Measurements from ENCODE around the gene EFHC1.
"Not testable (repeated sequence)": the region's sequence is repeated elsewhere in the genome, so short reads cannot be mapped to it uniquely, and the experiment has no call there.

The EFHC1 gene

GRCh38 chr6:52415917-52416628 is 4.1 kb upstream of the EFHC1 start:
- Mint-ChIP-seq H3K9me3 (no peaks in the 10 kb centered on the region), H3K27ac (no peak overlapping the region), H3K36me3 (no peaks in the 10 kb centered on the region), H3K4me3 (no peak overlapping the region), H3K4me1 (no peaks in the 10 kb centered on the region)
- ATAC-seq, result no peak
- no peak for DNase-seq (ENCODE audit: low spot score in 2 of 2)

DNA sequence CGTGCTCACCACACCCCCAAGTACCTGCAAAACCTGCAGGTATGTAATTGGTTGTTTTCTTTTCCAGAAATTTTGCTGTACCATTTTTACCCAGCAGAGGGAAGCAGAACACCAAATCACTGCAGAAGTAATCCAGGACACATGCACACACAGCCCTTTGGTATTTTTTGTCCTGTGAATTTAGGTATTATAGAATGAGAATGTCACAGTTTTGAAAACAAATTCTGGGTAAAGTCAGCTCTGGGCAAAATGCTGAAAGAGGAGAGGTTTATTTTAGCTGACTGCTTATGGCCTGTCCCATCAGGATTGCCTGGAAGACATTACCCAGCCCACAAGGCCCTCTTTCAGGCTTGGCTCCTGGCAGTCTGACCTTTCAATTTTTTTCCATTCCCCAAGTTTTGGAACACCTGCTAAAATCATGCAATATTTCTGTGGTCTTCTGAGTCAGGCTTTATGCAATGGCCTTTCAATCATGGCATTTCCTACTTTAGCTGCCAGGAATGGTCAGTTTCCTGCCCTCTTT is 3.5 kb upstream of the EFHC1 start:
- Mint-ChIP-seq H3K4me3 (no peak overlapping the region), H3K36me3 (no peaks in the 10 kb centered on the region), H3K4me1 (no peaks in the 10 kb centered on the region), H3K27ac (no peak overlapping the region), H3K9me3 (no peaks in the 10 kb centered on the region)
- DNase-seq (ENCODE audit: low spot score in 2 of 2), result peak; percentile 22 to 63
- no peak for ATAC-seq

DNA sequence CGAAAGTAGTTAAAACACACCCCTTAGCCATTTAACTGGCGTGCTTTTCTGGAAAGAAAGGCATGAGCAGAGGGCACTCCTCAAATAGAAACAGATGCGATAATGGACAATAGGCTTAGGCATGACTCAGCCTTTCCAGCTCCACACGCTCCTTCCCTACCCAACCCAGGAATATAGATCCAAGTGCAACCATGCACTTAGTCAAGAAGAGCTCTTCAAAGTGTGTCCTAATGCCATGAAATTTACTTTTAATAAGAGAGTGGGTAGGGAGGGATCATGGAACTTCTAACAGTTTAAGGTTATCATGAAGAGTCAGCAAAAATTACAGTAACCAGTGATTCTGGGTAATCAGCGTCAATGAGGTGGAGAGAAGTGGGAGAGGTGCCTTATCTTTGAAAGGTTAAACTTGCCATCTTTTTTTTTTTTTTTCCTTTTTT is 2.4 kb upstream of the EFHC1 start:
- H3K4me3 Mint-ChIP-seq, result no peak overlapping the region
- H3K9me3 Mint-ChIP-seq, result no peaks in the 10 kb centered on the region
- H3K36me3 Mint-ChIP-seq, result no peaks in the 10 kb centered on the region
- no peak for ATAC-seq
- no peak for DNase-seq (ENCODE audit: low spot score in 2 of 2)
- no peaks in the 10 kb centered on the region for H3K4me1 Mint-ChIP-seq
- H3K27ac Mint-ChIP-seq, result no peak overlapping the region

- Mint-ChIP-seq H3K36me3 (no peaks in the 10 kb centered on the region), H3K27ac (no peak overlapping the region), H3K4me1 (no peaks in the 10 kb centered on the region), H3K9me3 (no peaks in the 10 kb centered on the region), H3K4me3 (no peak overlapping the region)
- DNase-seq (ENCODE audit: low spot score in 2 of 2) (no peak), ATAC-seq (no peak)
These were observed 1.5 kb upstream of the EFHC1 start for GRCh38 chr6:52418606-52419005.

GRCh38 chr6:52420668-52421358 is 671 bp downstream of the EFHC1 start:
- Mint-ChIP-seq H3K4me3 (no peak overlapping the region), H3K27ac (no peak overlapping the region), H3K9me3 (no peaks in the 10 kb centered on the region), H3K4me1 (no peaks in the 10 kb centered on the region), H3K36me3 (no peaks in the 10 kb centered on the region)
- ATAC-seq (no peak), DNase-seq (ENCODE audit: low spot score in 2 of 2) (no peak)

- Mint-ChIP-seq H3K36me3 (no peaks in the 10 kb centered on the region), H3K27ac (no peak overlapping the region)
- ATAC-seq, result no peak
These were observed 2.0 kb downstream of the EFHC1 start for GRCh38 chr6:52422156-52422555.

DNA sequence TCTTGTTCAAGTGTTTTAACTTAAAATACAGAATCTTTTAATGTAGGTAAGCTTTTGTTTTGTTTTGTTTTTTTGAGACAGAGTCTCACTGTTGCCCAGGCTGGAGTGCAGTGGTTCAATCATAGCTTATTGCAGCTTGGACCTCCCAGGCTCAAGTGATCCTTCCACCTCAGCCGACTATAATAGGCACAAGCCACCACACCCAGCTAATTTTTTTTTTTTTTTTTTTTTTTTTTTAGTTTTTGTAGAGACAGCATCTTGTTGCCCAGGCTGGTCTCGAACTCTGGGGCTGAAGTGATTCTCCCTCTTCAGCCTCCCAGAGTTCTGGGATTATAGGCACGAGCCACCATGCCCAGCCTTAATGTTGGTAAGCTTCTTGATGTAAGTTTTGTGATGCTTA is 3.3 kb downstream of the EFHC1 start:
- Mint-ChIP-seq H3K36me3 (no peaks in the 10 kb centered on the region), H3K27ac (no peak overlapping the region), H3K4me3 (no peak overlapping the region), H3K9me3 (no peaks in the 10 kb centered on the region), H3K4me1 (no peaks in the 10 kb centered on the region)
- DNase-seq (ENCODE audit: low spot score in 2 of 2) (no peak), ATAC-seq (no peak)

More at GRCh38 chr6:52422156-52422555, 2.0 kb downstream of the EFHC1 start:
- Mint-ChIP-seq H3K9me3 (no peaks in the 10 kb centered on the region), H3K4me3 (no peak overlapping the region), H3K4me1 (no peaks in the 10 kb centered on the region)
- DNase-seq (ENCODE audit: low spot score in 2 of 2), result no peak

GRCh38 chr6:52423971-52424381 is 3.8 kb downstream of the EFHC1 start:
- no peak overlapping the region for H3K27ac Mint-ChIP-seq
- no peak for ATAC-seq
- DNase-seq (ENCODE audit: low spot score in 2 of 2), result no peak
- no peaks in the 10 kb centered on the region for H3K36me3 Mint-ChIP-seq
- no peaks in the 10 kb centered on the region for H3K4me1 Mint-ChIP-seq
- H3K4me3 Mint-ChIP-seq, result no peak overlapping the region
- H3K9me3 Mint-ChIP-seq, result no peaks in the 10 kb centered on the region

DNA sequence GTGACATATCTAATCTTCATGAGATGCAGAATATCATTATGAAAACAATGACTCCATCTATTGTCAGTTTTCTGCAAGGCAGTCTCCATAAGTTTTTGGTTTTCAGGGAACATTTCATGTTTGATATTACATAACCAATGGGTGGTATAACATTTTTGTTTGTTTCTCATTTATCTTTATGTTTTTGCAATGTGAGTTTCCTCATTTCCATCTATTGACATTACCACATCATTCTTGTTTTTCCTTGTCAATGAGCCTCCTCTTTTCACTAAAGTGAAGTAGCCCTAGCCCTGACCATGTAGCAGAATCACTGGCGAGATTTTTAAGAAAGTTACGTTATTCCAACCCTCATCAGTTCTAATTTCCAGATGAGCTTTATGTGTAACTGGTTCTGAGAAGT is 4.4 kb downstream of the EFHC1 start:
- Mint-ChIP-seq H3K9me3 (no peaks in the 10 kb centered on the region), H3K4me3 (no peak overlapping the region), H3K4me1 (no peaks in the 10 kb centered on the region), H3K36me3 (no peaks in the 10 kb centered on the region), H3K27ac (no peak overlapping the region)
- DNase-seq (ENCODE audit: low spot score in 2 of 2) (no peak), ATAC-seq (no peak)

- DNase-seq (ENCODE audit: low spot score in 2 of 2), result no peak
- H3K4me1 Mint-ChIP-seq, result no peaks in the 10 kb centered on the region
- no peak for ATAC-seq
- H3K27ac Mint-ChIP-seq, result no peak overlapping the region
- no peaks in the 10 kb centered on the region for H3K9me3 Mint-ChIP-seq
- H3K4me3 Mint-ChIP-seq, result no peak overlapping the region
- H3K36me3 Mint-ChIP-seq, result no peaks in the 10 kb centered on the region
These were observed 6.5 kb downstream of the EFHC1 start for GRCh38 chr6:52426667-52427066.

- H3K9me3 Mint-ChIP-seq; ATAC-seq; H3K4me1 Mint-ChIP-seq; H3K4me3 Mint-ChIP-seq; DNase-seq (ENCODE audit: low spot score in 2 of 2); H3K36me3 Mint-ChIP-seq: not testable (repeated sequence)
- peak overlapping the region; percentile 3 for H3K27ac Mint-ChIP-seq
These were observed 13.2 kb downstream of the EFHC1 start for GRCh38 chr6:52433294-52433693.

DNA sequence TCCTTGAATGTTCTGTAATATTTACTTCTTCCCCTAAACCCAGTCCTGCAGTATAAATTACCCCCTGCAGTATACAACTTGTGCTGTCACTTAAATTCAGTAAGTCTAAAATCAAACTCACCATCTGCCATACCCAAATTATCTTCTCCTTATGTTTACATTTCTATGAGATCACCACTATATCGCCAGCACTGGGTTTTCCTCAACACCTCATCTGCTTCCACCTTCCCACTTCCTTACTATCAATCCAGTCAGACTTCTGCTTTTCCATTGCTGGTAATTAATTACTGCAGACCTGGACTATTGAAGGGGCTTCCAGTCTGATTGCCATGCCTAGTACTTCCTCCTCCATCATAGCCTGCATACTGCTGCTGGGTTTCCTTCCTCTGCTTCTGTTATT is 15.2 kb downstream of the EFHC1 start:
- Mint-ChIP-seq H3K9me3 (no peaks in the 10 kb centered on the region), H3K4me1 (no peaks in the 10 kb centered on the region), H3K36me3 (no peaks in the 10 kb centered on the region), H3K27ac (no peak overlapping the region), H3K4me3 (no peak overlapping the region)
- ATAC-seq (no peak), DNase-seq (ENCODE audit: low spot score in 2 of 2) (no peak)

DNA sequence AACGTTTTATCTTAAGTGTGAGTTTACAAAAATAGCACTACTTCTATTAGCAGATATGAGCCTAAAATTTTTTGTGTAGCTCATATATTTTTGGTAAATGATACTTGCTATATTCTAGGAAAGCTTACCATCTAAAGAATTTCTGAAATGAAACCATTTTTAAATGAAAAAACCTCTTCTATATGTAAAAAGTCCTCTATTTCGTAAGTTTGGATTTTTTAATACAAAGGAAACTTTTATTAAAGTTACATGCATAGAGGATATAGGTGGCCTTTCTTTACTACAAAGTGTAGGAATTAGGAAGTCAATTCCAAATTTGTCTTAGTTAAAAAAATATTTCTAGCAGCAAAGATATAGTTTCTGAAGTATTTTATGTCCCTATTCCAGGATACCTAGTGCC is 18.8 kb downstream of the EFHC1 start:
- no peak overlapping the region for H3K27ac Mint-ChIP-seq
- ATAC-seq, result no peak
- H3K36me3 Mint-ChIP-seq, result no peaks in the 10 kb centered on the region
- no peak for DNase-seq (ENCODE audit: low spot score in 2 of 2)
- H3K9me3 Mint-ChIP-seq, result no peaks in the 10 kb centered on the region
- no peak overlapping the region for H3K4me3 Mint-ChIP-seq
- no peaks in the 10 kb centered on the region for H3K4me1 Mint-ChIP-seq

GRCh38 chr6:52454556-52454955 is 34.4 kb downstream of the EFHC1 start:
- H3K4me1 Mint-ChIP-seq, result no peaks in the 10 kb centered on the region
- H3K4me3 Mint-ChIP-seq, result no peak overlapping the region
- no peak for ATAC-seq
- H3K9me3 Mint-ChIP-seq, result peaks cover 11% of the 10 kb centered on the region
- no peaks in the 10 kb centered on the region for H3K36me3 Mint-ChIP-seq
- no peak for DNase-seq (ENCODE audit: low spot score in 2 of 2)
- no peak overlapping the region for H3K27ac Mint-ChIP-seq

DNA sequence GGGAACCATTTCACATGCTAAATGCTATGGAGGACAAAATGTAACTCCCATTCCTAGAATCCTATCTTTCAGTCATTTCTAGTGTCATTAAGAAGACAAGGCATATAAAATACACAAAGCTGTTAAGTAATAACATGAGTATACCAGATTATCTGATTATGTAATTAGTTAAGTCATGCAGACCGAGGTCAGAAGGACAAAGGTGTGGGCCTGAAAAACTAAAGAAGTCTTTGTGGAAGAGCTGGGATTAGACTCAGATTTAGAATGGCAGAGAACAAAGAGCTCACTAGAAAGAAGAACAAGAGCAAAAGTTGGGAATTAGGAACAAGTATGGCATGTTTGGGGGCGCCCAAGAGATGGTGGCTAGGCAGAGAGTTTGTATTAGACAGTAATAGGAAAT is 37.0 kb downstream of the EFHC1 start:
- Mint-ChIP-seq H3K4me1 (no peaks in the 10 kb centered on the region), H3K9me3 (no peaks in the 10 kb centered on the region), H3K27ac (no peak overlapping the region), H3K36me3 (no peaks in the 10 kb centered on the region), H3K4me3 (no peak overlapping the region)
- ATAC-seq (no peak), DNase-seq (ENCODE audit: low spot score in 2 of 2) (no peak)

- ATAC-seq, result not testable (repeated sequence)
These were observed 41.1 kb downstream of the EFHC1 start for GRCh38 chr6:52461194-52461593.

More at GRCh38 chr6:52461194-52461593, 41.1 kb downstream of the EFHC1 start:
- H3K4me1 Mint-ChIP-seq; H3K9me3 Mint-ChIP-seq; H3K36me3 Mint-ChIP-seq; DNase-seq (ENCODE audit: low spot score in 2 of 2); H3K27ac Mint-ChIP-seq; H3K4me3 Mint-ChIP-seq: not testable (repeated sequence)
